Spleen (tissue), 11 donors: ENCODE results near the gene CTSK. TPM values are rescaled to one million over a fixed set of nuclear protein-coding genes. Genes with fewer than 3 reads are reported as not detected.

Experiments
- DNase-seq: peaks from one replicate; pipeline ENCODE4 v3.0.0-alpha.2; 2020
- H3K27ac ChIP-seq, 8 donors: fragments of 200-600 bp; sonication (generic) in 7 of 8; 1 replicate in 4 of 8; 2 replicates in 4 of 8; pipeline versions ENCODE4 v1.5.0 to v1.8.0; 2016 to 2021; ENCODE audit warnings: inconsistent platforms in 4 of 8, mild to moderate bottlenecking in 4 of 8, moderate library complexity in 1 of 8
- H3K27me3 ChIP-seq, 7 donors: fragments of 200-600 bp; sonication (generic) in 6 of 7; replicated peaks in 1 of 7; 1 replicate in 4 of 7; 2 replicates in 3 of 7; pipeline versions ENCODE4 v1.5.0 to v1.8.0; 2016 to 2021; ENCODE audit warnings: inconsistent platforms in 3 of 7, mild to moderate bottlenecking in 1 of 7
- H3K36me3 ChIP-seq, 6 donors: fragments of 200-600 bp; sonication (generic) in 5 of 6; 1 replicate in 4 of 6; 2 replicates in 2 of 6; pipeline versions ENCODE4 v1.5.0 to v1.8.0; 2016 to 2021; ENCODE audit warnings: inconsistent platforms in 2 of 6
- H3K4me1 ChIP-seq, 6 donors: fragments of 200-600 bp; sonication (generic) in 5 of 6; 1 replicate in 3 of 6; 2 replicates in 3 of 6; pipeline versions ENCODE4 v1.5.0 to v1.8.0; 2016 to 2021; ENCODE audit warnings: inconsistent platforms in 3 of 6
- H3K4me3 ChIP-seq, 8 donors: fragments of 200-600 bp; sonication (generic) in 7 of 8; 1 replicate in 4 of 8; 2 replicates in 4 of 8; pipeline versions ENCODE4 v1.5.0 to v1.8.0; 2016 to 2021; ENCODE audit warnings: inconsistent platforms in 4 of 8, mild to moderate bottlenecking in 4 of 8, moderate library complexity in 2 of 8
- H3K9me3 ChIP-seq, 8 donors: fragments of 200-600 bp; sonication (generic) in 7 of 8; 1 replicate in 4 of 8; 2 replicates in 4 of 8; pipeline versions ENCODE4 v1.5.0 to v1.8.0; 2016 to 2021; ENCODE audit warnings: inconsistent platforms in 4 of 8
- POLR2A ChIP-seq, 3 donors: fragments of 450-650 bp; IDR thresholded peaks; one replicate each; pipeline ENCODE4 v1.5.1; 2017; ENCODE audit warnings: antibody characterized with exemption in 3 of 3, mild to moderate bottlenecking in 1 of 3
- POLR2AphosphoS5 ChIP-seq, 3 donors: sonication (generic); formaldehyde crosslinking; IDR thresholded peaks; one replicate each; pipeline ENCODE4 v1.5.1; 2017; ENCODE audit warnings: antibody characterized with exemption in 3 of 3
- WGBS, 5 donors: extraction: QIAGEN DNeasy Blood & Tissue Kit in 3 of 5; methylation state at CpG; one replicate each; pipeline versions ENCODE4 v1.1.5 to v1.1.7; 2013 to 2018; 5-methylcytosine and 5-hydroxymethylcytosine counted together
- intact Hi-C: fragments of 100-400 bp; cut with DNase I; formaldehyde crosslinking; loops from one replicate; pipeline ENCODE4 v1.15.0; 2023; ENCODE audit warnings: low total_unique reads
- polyA plus RNA-seq, 3 donors: library from polyadenylated mRNA; stranded (reverse); fragments of 200-250 nt; gene quantifications; one replicate each; pipeline ENCODE4 v1.2.1, GENCODE V29; 2013
- total RNA-seq, 7 donors: library from RNA; depleted of rRNA in 3 of 7; stranded (reverse); fragments of >200 nt in 3 of 7; fragmentation: NEBNext Ultra II Directional in 4 of 7; extraction: Animal tissue kit (Norgen Biotek cat#: 25700) in 4 of 7; gene quantifications; one replicate each; pipeline versions ENCODE4 v1.1.0 to v1.2.1, GENCODE V29; 2016 to 2021
- TF ChIP-seq, protein P1 (sequence below), 11 experiments: fragments of 200-600 bp in 7 of 11; fragments of 450-650 bp in 4 of 11; sonication (generic) in 4 of 11; IDR thresholded peaks in 8 of 11; conservative IDR thresholded peaks in 3 of 11; 1 replicate in 7 of 11; 2 replicates in 4 of 11; pipeline versions ENCODE4 v1.4.0 to v1.8.0; 2016 to 2021; ENCODE audit warnings: antibody characterized with exemption in 11 of 11, inconsistent platforms in 4 of 11, mild to moderate bottlenecking in 1 of 11
- donor health status: healthy with polysubstance abuse.
- donor health status: DM: no; HTN: no; CAD: no; lungs with moderate emphysema.
- donor health status: DM: no; HTN: no; CAD: no.
- donor health status: Bipolar disorder and iron deficiency.
- donor health status: healthy.
- donor health status: DM: no; HTN: no; CAD: no.
- donor health status: DM: yes; HTN: yes; CAD: no.

Gene CTSK
- total and polyA plus RNA-seq, 10 donors, result 11.5 to 68.2 (median 22.2) TPM

DNA sequence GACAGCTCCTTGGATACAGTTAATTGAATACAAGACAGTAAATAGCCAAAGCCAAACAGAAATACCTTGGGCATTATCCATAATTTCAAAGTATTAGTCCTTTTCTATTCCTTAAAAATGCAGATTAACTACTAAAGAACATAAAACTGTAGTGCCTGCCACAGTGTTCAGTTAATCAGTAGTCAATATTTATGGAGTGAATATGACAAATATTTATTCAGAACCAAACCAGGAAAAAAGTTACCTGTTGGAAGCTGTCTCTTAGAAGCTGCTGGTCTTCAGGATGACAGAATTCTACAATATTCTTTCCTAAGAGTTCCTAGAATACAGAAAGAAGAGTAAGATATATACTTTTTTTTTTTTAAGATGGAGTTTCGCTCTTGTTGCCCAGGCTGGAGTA, 18.2 kb upstream of the CTSK start:
- H3K27me3 ChIP-seq, result no peaks in the 10 kb centered on the region
- no peaks in the 10 kb centered on the region for H3K4me1 ChIP-seq
- intact Hi-C loops, result loop anchor here (10.0 kb wide), 1 partner anchor 481 kb away; no protein-coding TSS in a partner anchor
- peaks cover 4 to 100% (median 89%) of the 10 kb centered on the region in 6 donors for H3K36me3 ChIP-seq
- no peaks in the 10 kb centered on the region for H3K9me3 ChIP-seq
- 90 to 100% (median 96%) methylated on average over 1 of the region's 1 CpG for WGBS, 5 donors
- no peak for DNase-seq
- TF ChIP-seq, protein P1, sequence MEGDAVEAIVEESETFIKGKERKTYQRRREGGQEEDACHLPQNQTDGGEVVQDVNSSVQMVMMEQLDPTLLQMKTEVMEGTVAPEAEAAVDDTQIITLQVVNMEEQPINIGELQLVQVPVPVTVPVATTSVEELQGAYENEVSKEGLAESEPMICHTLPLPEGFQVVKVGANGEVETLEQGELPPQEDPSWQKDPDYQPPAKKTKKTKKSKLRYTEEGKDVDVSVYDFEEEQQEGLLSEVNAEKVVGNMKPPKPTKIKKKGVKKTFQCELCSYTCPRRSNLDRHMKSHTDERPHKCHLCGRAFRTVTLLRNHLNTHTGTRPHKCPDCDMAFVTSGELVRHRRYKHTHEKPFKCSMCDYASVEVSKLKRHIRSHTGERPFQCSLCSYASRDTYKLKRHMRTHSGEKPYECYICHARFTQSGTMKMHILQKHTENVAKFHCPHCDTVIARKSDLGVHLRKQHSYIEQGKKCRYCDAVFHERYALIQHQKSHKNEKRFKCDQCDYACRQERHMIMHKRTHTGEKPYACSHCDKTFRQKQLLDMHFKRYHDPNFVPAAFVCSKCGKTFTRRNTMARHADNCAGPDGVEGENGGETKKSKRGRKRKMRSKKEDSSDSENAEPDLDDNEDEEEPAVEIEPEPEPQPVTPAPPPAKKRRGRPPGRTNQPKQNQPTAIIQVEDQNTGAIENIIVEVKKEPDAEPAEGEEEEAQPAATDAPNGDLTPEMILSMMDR (IDR thresholded peaks at IDR 0.05 in 8 of 11, conservative IDR thresholded peaks at IDR 0.05 in 3 of 11), result no peak
- TF ChIP-seq POLR2A (IDR thresholded peaks at IDR 0.05), result no peak
- no peak for TF ChIP-seq POLR2AphosphoS5 (IDR thresholded peaks at IDR 0.05)
- no peak overlapping the region for H3K27ac ChIP-seq
- no peak overlapping the region for H3K4me3 ChIP-seq

DNA sequence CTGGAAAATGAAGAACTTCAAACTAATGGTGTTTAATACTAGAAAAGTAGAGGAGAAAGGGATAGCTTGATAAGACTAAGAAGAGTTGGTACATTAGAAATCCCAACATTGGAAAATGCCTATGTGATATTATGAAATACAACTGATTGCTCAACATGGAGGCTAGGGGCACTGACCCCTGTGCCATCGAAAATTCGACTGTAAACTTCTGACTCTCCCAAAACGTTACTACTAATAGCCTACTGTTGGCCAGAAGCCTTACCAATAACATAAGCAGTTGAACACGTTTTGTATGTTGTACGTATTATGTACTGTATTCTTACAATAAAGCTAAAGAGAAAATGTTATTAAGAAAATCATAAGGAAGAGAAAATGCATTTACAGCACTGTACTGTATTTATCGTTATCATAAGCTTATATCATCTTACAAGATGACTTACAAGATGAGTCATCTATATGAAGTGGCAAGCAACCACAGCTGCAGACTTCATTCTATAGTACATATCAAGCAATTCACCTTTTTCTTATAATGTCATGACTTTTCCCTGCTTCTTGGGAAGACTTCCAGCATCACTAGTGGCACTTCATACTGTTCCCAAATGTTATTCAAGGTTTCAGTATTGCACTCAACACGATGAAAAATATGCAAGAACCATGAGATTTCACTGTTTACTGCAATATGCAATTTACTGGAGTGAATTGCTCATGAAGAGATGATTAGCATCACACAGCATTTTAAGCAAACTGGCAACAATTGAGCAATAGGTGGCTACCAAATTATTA, 12.9 kb upstream of the CTSK start:
- intact Hi-C loops, result loop anchor here (10.0 kb wide), 1 partner anchor 476 kb away; no protein-coding TSS in a partner anchor
- Histone ChIP-seq H3K27me3 (no peaks in the 10 kb centered on the region), H3K9me3 (no peaks in the 10 kb centered on the region), H3K4me1 (no peaks in the 10 kb centered on the region), H3K4me3 (no peak overlapping the region), H3K27ac (no peak overlapping the region), H3K36me3 (peaks cover 6 to 100% (median 81%) of the 10 kb centered on the region in 6 donors)
- TF ChIP-seq POLR2A (IDR thresholded peaks at IDR 0.05) (no peak), POLR2AphosphoS5 (IDR thresholded peaks at IDR 0.05) (no peak)
- TF ChIP-seq, protein P1 (IDR thresholded peaks at IDR 0.05 in 8 of 11, conservative IDR thresholded peaks at IDR 0.05 in 3 of 11), result no peak
- no peak for DNase-seq
- WGBS, 5 donors, result 69 to 89% (median 72%) methylated on average over 7 of the region's 7 CpGs

DNA sequence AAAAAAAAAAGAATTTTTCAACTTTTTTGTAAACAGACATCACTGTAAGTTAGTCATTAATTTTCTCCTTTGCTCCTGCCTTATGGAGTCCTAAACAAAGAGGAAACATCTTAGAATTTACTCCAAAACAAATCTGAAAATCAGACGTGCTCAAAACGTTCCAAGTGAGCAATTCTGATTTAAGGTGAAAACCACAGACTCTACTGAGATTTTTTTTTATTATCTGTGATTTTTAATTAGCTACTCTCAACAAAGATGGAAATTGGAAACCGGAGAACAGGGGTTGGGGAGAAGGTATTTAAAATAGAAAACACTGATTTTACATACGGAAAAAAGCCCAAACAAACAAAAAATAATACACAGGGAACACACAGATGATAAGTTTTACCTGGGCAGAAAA, 7.8 kb upstream of the CTSK start:
- WGBS, 5 donors, result 70 to 88% (median 79%) methylated on average over 4 of the region's 4 CpGs
- H3K9me3 ChIP-seq, result no peaks in the 10 kb centered on the region
- H3K27ac ChIP-seq, result no peak overlapping the region
- TF ChIP-seq POLR2A (IDR thresholded peaks at IDR 0.05) (no peak), POLR2AphosphoS5 (IDR thresholded peaks at IDR 0.05) (no peak)
- TF ChIP-seq, protein P1 (IDR thresholded peaks at IDR 0.05 in 8 of 11, conservative IDR thresholded peaks at IDR 0.05 in 3 of 11), result no peak
- no peaks in the 10 kb centered on the region for H3K4me1 ChIP-seq
- peaks cover 11 to 100% (median 90%) of the 10 kb centered on the region in 6 donors for H3K36me3 ChIP-seq
- intact Hi-C loops, result no loop called here
- DNase-seq, result no peak
- no peak overlapping the region for H3K4me3 ChIP-seq
- H3K27me3 ChIP-seq, result no peaks in the 10 kb centered on the region

DNA sequence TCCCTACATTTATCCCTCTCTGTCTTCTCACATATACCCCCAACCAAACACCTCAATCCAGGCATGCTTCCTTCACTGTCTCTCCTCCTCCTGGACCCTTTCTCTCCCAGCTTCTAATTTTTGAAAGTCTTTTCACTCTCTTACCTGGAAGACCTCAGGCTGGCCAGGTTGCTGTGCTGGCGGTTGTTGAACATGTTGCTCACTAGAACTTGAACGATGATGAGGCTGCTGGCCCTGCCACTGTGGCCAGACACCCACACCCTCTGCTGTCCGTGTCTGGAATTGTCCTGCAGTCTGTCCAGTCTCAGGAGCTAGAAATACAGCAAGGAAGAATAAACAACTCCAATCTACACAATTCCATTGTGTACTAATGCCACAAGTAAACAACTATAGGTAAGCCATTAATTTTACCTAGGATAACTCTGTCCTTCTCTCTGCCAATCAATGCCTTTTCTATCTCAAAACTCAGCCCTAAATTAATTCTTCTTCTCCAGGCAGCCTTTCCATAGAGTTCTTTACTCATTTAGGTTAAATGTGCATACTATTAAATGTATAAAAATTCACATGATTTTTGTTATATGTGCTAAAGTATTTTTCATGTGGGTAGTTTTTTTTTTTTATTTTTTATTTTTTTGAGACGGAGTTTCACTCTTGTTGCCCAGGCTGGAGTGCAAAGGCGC, 5.1 kb upstream of the CTSK start:
- no peaks in the 10 kb centered on the region for H3K9me3 ChIP-seq
- peak overlapping the region in 2 of 8 donors; percentile 5 to 12 for H3K27ac ChIP-seq
- TF ChIP-seq POLR2A (IDR thresholded peaks at IDR 0.05) (no peak), POLR2AphosphoS5 (IDR thresholded peaks at IDR 0.05) (peak in 2 of 3 donors; percentile 28 to 63)
- TF ChIP-seq, protein P1 (IDR thresholded peaks at IDR 0.05 in 8 of 11, conservative IDR thresholded peaks at IDR 0.05 in 3 of 11), result peak in 10 of 11 experiments; percentile 23 to 78 (median 50)
- WGBS, 5 donors, result 67 to 79% (median 73%) methylated on average over 5 of the region's 5 CpGs
- peaks cover 11 to 82% (median 76%) of the 10 kb centered on the region in 6 donors for H3K36me3 ChIP-seq
- peak; percentile 84 for DNase-seq
- no peak overlapping the region for H3K4me3 ChIP-seq
- intact Hi-C loops, result no loop called here
- peaks cover 0 to 10% (median 3%) of the 10 kb centered on the region in 6 donors for H3K4me1 ChIP-seq
- no peaks in the 10 kb centered on the region for H3K27me3 ChIP-seq
